ENCODE results near the gene SLC43A1. TPM values are rescaled to one million over a fixed set of nuclear protein-coding genes. Genes with fewer than 3 reads are reported as not detected.

The SLC43A1 gene
- total RNA-seq, 1 experiment from 2014 or later, result 11.8 TPM

DNA sequence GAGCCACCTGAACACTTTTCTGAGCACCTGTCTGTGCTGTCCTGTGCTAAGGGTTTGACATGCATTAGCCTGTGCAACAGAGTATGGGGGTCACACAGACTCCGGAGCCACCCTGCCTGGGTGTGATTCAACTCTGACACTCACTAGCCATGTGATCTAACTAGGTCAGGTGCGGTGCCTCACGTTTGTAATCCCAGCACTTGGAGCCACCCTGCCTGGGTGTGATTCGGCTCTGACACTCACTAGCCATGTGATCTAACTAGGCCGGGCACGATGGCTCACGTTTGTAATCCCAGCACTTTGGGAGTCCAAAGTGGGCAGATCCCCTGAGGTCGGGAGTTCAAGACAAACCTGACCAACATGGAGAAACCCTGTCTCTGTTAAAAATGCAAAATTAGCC, 40.5 kb upstream of the SLC43A1 start:
- no peak for DNase-seq (ENCODE audit: low read depth, low spot score)
- Histone ChIP-seq H3K27me3 (ENCODE audit: insufficient read depth, low read length) (no peaks in the 10 kb centered on the region), H4K20me1 (ENCODE audit: insufficient read depth) (no peaks in the 10 kb centered on the region), H3K9me2 (ENCODE audit: insufficient read depth) (no peaks in the 10 kb centered on the region), H3K4me1 (ENCODE audit: control insufficient read depth in 1 of 2, insufficient read depth in 2 of 2, low read length in 2 of 2) (peaks cover 12 to 14% of the 10 kb centered on the region in 2 experiments; a peak in 3 of 4 replicates), H2AFZ (ENCODE audit: low read depth, low read length, poor library complexity, severe bottlenecking) (no peak overlapping the region), H3K9me3 (ENCODE audit: control insufficient read depth in 1 of 2, insufficient read depth in 1 of 2, low read depth in 1 of 2, low read length in 2 of 2) (no peaks in the 10 kb centered on the region), H3K79me2 (ENCODE audit: insufficient read depth, low read length) (no peaks in the 10 kb centered on the region), H3K27ac (ENCODE audit: low read depth, low read length) (no peak overlapping the region), H3K36me3 (ENCODE audit: control insufficient read depth in 1 of 2, insufficient read depth in 2 of 2, low read length in 2 of 2) (peaks cover 0 to 4% of the 10 kb centered on the region in 2 experiments; a peak in 2 of 4 replicates), H3K4me3 (replicated peaks in 1 of 2; ENCODE audit: low read depth in 1 of 2, low read length in 2 of 2) (no peak overlapping the region), H3K4me2 (ENCODE audit: low read length) (no peak overlapping the region), H3K9ac (ENCODE audit: low read length) (no peak overlapping the region)
- intact Hi-C loops (cut with micrococcal nuclease), result no loop called here
- TF ChIP-seq SRF (IDR thresholded peaks at IDR 0.05; ENCODE audit: low read depth), result no peak
- TF ChIP-seq, protein P1, sequence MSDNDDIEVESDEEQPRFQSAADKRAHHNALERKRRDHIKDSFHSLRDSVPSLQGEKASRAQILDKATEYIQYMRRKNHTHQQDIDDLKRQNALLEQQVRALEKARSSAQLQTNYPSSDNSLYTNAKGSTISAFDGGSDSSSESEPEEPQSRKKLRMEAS (IDR thresholded peaks at IDR 0.05), result peak; percentile 27; the same call in 1 of the 2 replicates
- ChIA-PET RAD21 (ENCODE audit: low non-redundant PET in 1 of 2, low total read pairs in 2 of 2, uncharacterized antibody in 2 of 2, unreplicated experiment in 2 of 2) (no interaction called here), CTCF (no interaction called here), POLR2A (no interaction called here)
- no TSS peak for BruUV-seq (replicated peaks)
- no peak for ATAC-seq

DNA sequence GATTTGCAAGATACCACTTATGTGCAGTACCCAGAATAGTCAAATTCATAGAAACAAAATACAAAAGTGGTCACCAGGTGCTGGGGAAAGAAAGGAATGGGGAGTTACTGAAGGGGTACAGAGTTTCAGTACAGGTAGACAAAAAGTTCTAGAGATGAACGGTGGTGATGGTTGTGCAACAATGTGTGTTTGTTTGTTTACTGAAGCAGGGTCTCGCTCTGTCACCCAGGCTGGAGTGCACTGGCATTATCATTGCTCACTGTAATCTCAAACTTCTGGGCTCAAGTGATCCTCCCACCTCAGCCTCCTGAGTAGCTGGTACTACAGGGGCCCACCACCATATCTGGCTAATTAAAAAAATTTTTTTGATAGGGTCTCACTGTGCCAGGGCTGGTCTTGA, 39.9 kb upstream of the SLC43A1 start:
- peaks cover 0 to 4% of the 10 kb centered on the region in 2 experiments; a peak in 2 of 4 replicates for H3K36me3 ChIP-seq (ENCODE audit: control insufficient read depth in 1 of 2, insufficient read depth in 2 of 2, low read length in 2 of 2)
- H3K4me3 ChIP-seq (replicated peaks in 1 of 2; ENCODE audit: low read depth in 1 of 2, low read length in 2 of 2), result no peak overlapping the region
- no peak overlapping the region for H2AFZ ChIP-seq (ENCODE audit: low read depth, low read length, poor library complexity, severe bottlenecking)
- no peaks in the 10 kb centered on the region for H3K9me2 ChIP-seq (ENCODE audit: insufficient read depth)
- no TSS peak for BruUV-seq (replicated peaks)
- RAD21 ChIA-PET (ENCODE audit: low non-redundant PET in 1 of 2, low total read pairs in 2 of 2, uncharacterized antibody in 2 of 2, unreplicated experiment in 2 of 2), result no interaction called here
- DNase-seq (ENCODE audit: low read depth, low spot score) (no peak), ATAC-seq (no peak)
- intact Hi-C loops (cut with micrococcal nuclease), result no loop called here
- H4K20me1 ChIP-seq (ENCODE audit: insufficient read depth), result no peaks in the 10 kb centered on the region
- CTCF ChIA-PET, result no interaction called here
- no peak overlapping the region for H3K4me2 ChIP-seq (ENCODE audit: low read length)
- H3K9ac ChIP-seq (ENCODE audit: low read length), result no peak overlapping the region
- H3K9me3 ChIP-seq (ENCODE audit: control insufficient read depth in 1 of 2, insufficient read depth in 1 of 2, low read depth in 1 of 2, low read length in 2 of 2), result no peaks in the 10 kb centered on the region
- no peaks in the 10 kb centered on the region for H3K79me2 ChIP-seq (ENCODE audit: insufficient read depth, low read length)
- no peaks in the 10 kb centered on the region for H3K27me3 ChIP-seq (ENCODE audit: insufficient read depth, low read length)
- no peak overlapping the region for H3K27ac ChIP-seq (ENCODE audit: low read depth, low read length)
- POLR2A ChIA-PET, result no interaction called here
- peaks cover 9 to 14% of the 10 kb centered on the region in 2 experiments; a peak in 3 of 4 replicates for H3K4me1 ChIP-seq (ENCODE audit: control insufficient read depth in 1 of 2, insufficient read depth in 2 of 2, low read length in 2 of 2)
- TF ChIP-seq ELF1 (IDR thresholded peaks at IDR 0.05; ENCODE audit: borderline replicate concordance, low read depth) (no peak), POLR2A (IDR thresholded peaks at IDR 0.05; ENCODE audit: borderline replicate concordance, extremely low read depth, insufficient read depth, insufficient read length) (no peak), FOSL1 (IDR thresholded peaks at IDR 0.05; ENCODE audit: low read depth) (no peak), EZH2phosphoT487 (IDR thresholded peaks at IDR 0.05; ENCODE audit: borderline replicate concordance) (no peak), CEBPB (IDR thresholded peaks at IDR 0.05; ENCODE audit: low read depth) (no peak), TCF7L2 (IDR thresholded peaks at IDR 0.05; ENCODE audit: borderline replicate concordance, extremely low read depth, insufficient read depth, insufficient read length) (no peak), EGR1 (IDR thresholded peaks at IDR 0.05; ENCODE audit: low read depth) (no peak), YY1 (IDR thresholded peaks at IDR 0.05; ENCODE audit: extremely low read depth, insufficient replicate concordance, low read depth, low read length) (no peak), EZH2 (IDR thresholded peaks at IDR 0.05) (no peak), CBX3 (IDR thresholded peaks at IDR 0.05; ENCODE audit: low read depth) (no peak), POLR2AphosphoS5 (IDR thresholded peaks at IDR 0.05; ENCODE audit: low read depth, low read length) (no peak), SP1 (IDR thresholded peaks at IDR 0.05; ENCODE audit: low read depth) (no peak)
- TF ChIP-seq, protein P2, sequence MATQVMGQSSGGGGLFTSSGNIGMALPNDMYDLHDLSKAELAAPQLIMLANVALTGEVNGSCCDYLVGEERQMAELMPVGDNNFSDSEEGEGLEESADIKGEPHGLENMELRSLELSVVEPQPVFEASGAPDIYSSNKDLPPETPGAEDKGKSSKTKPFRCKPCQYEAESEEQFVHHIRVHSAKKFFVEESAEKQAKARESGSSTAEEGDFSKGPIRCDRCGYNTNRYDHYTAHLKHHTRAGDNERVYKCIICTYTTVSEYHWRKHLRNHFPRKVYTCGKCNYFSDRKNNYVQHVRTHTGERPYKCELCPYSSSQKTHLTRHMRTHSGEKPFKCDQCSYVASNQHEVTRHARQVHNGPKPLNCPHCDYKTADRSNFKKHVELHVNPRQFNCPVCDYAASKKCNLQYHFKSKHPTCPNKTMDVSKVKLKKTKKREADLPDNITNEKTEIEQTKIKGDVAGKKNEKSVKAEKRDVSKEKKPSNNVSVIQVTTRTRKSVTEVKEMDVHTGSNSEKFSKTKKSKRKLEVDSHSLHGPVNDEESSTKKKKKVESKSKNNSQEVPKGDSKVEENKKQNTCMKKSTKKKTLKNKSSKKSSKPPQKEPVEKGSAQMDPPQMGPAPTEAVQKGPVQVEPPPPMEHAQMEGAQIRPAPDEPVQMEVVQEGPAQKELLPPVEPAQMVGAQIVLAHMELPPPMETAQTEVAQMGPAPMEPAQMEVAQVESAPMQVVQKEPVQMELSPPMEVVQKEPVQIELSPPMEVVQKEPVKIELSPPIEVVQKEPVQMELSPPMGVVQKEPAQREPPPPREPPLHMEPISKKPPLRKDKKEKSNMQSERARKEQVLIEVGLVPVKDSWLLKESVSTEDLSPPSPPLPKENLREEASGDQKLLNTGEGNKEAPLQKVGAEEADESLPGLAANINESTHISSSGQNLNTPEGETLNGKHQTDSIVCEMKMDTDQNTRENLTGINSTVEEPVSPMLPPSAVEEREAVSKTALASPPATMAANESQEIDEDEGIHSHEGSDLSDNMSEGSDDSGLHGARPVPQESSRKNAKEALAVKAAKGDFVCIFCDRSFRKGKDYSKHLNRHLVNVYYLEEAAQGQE (IDR thresholded peaks at IDR 0.05; ENCODE audit: low read depth), result no peak
- TF ChIP-seq, protein P3, sequence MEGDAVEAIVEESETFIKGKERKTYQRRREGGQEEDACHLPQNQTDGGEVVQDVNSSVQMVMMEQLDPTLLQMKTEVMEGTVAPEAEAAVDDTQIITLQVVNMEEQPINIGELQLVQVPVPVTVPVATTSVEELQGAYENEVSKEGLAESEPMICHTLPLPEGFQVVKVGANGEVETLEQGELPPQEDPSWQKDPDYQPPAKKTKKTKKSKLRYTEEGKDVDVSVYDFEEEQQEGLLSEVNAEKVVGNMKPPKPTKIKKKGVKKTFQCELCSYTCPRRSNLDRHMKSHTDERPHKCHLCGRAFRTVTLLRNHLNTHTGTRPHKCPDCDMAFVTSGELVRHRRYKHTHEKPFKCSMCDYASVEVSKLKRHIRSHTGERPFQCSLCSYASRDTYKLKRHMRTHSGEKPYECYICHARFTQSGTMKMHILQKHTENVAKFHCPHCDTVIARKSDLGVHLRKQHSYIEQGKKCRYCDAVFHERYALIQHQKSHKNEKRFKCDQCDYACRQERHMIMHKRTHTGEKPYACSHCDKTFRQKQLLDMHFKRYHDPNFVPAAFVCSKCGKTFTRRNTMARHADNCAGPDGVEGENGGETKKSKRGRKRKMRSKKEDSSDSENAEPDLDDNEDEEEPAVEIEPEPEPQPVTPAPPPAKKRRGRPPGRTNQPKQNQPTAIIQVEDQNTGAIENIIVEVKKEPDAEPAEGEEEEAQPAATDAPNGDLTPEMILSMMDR (IDR thresholded peaks at IDR 0.05 in 2 of 3, conservative IDR thresholded peaks at IDR 0.05 in 1 of 3; ENCODE audit: borderline replicate concordance in 1 of 3, insufficient read depth in 1 of 3, low read depth in 2 of 3, low read length in 2 of 3), result no peak
- TF ChIP-seq, protein P1 (IDR thresholded peaks at IDR 0.05), result no peak
